Measurements from ENCODE around the gene DMD.
"Not testable (repeated sequence)": the region's sequence is repeated elsewhere in the genome, so short reads cannot be mapped to it uniquely, and the experiment has no call there.

DNA sequence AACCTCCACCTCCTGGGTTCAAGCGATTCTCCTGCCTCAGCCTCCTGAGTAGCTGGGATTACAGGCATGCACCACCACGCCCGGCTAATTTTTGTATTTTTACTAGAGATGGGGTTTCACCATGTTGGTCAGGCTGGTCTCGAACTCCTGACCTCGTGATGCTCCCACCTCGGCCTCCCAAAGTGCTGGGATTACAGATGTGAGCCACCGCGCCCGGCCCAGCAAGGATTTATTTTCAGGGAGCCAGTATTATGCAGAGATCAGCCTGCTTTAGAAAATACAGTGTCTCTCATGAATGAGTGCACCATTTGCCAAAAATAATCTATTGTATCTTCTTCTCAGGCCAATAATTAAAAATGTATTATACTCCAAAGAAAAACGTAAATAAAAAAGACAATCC, 26.5 kb downstream of the DMD start:
- not testable (repeated sequence) for TF ChIP-seq EZH2 (IDR thresholded peaks at IDR 0.05; ENCODE audit: borderline replicate concordance, insufficient read depth, low read length, poor library complexity, severe bottlenecking); POLR2AphosphoS5 (IDR thresholded peaks at IDR 0.05); EP300 (conservative IDR thresholded peaks at IDR 0.05; ENCODE audit: poor library complexity, severe bottlenecking); TAF1 (IDR thresholded peaks at IDR 0.05; ENCODE audit: low read depth); MXI1 (conservative IDR thresholded peaks at IDR 0.05; ENCODE audit: poor library complexity, severe bottlenecking)
- TF ChIP-seq, protein P1, sequence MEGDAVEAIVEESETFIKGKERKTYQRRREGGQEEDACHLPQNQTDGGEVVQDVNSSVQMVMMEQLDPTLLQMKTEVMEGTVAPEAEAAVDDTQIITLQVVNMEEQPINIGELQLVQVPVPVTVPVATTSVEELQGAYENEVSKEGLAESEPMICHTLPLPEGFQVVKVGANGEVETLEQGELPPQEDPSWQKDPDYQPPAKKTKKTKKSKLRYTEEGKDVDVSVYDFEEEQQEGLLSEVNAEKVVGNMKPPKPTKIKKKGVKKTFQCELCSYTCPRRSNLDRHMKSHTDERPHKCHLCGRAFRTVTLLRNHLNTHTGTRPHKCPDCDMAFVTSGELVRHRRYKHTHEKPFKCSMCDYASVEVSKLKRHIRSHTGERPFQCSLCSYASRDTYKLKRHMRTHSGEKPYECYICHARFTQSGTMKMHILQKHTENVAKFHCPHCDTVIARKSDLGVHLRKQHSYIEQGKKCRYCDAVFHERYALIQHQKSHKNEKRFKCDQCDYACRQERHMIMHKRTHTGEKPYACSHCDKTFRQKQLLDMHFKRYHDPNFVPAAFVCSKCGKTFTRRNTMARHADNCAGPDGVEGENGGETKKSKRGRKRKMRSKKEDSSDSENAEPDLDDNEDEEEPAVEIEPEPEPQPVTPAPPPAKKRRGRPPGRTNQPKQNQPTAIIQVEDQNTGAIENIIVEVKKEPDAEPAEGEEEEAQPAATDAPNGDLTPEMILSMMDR (IDR thresholded peaks at IDR 0.05; ENCODE audit: poor library complexity, severe bottlenecking) = not testable (repeated sequence)
